PC-3 (cell line): ENCODE measurements around the gene CD58.

ENCODE experiments used
- EZH2 ChIP-seq: fragments of 300-600 bp; sonication (generic); IDR thresholded peaks from one replicate; pipeline ENCODE4 v1.6.1; 2017; ENCODE audit warnings: antibody characterized with exemption, mild to moderate bottlenecking, low read length; ENCODE audit not compliant: unreplicated experiment
- EZH2phosphoT487 ChIP-seq: fragments of 300-600 bp; sonication (generic); IDR thresholded peaks from 2 replicates; pipeline ENCODE4 v1.6.1; 2018; ENCODE audit warnings: mild to moderate bottlenecking, antibody characterized with exemption, low read length, borderline replicate concordance
- TF ChIP-seq, protein P1 (sequence below): fragments of 300-600 bp; sonication (generic); conservative IDR thresholded peaks from 2 replicates; pipeline ENCODE4 v1.5.1; 2017; ENCODE audit warnings: antibody characterized with exemption, low read depth, mild to moderate bottlenecking, low read length

DNA sequence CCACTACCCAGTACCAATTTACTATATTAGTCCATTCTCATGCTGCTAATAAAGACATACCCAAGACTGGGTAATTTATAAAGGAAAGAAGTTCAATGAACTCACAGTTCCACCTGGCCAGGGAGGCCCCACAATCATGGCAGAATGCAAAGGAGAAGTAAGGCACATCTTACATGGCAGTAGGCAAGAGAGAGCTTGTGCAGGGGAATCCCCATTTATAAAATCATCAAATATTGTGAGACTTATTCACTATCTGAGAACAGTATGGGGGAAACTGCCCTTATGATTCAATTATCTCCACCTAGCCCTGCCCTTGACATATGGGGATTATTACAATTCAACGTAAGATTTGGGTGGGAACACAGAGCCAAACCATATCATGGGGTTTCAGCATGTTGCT, 6.4 kb downstream of the CD58 start:
- TF ChIP-seq, protein P1, sequence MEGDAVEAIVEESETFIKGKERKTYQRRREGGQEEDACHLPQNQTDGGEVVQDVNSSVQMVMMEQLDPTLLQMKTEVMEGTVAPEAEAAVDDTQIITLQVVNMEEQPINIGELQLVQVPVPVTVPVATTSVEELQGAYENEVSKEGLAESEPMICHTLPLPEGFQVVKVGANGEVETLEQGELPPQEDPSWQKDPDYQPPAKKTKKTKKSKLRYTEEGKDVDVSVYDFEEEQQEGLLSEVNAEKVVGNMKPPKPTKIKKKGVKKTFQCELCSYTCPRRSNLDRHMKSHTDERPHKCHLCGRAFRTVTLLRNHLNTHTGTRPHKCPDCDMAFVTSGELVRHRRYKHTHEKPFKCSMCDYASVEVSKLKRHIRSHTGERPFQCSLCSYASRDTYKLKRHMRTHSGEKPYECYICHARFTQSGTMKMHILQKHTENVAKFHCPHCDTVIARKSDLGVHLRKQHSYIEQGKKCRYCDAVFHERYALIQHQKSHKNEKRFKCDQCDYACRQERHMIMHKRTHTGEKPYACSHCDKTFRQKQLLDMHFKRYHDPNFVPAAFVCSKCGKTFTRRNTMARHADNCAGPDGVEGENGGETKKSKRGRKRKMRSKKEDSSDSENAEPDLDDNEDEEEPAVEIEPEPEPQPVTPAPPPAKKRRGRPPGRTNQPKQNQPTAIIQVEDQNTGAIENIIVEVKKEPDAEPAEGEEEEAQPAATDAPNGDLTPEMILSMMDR = no peak
- TF ChIP-seq EZH2phosphoT487 (no peak), EZH2 (no peak)
